ENCODE data around the gene FTCD. TPM values are rescaled to one million over a fixed set of nuclear protein-coding genes. Genes with fewer than 3 reads are reported as not detected.
"Not testable (repeated sequence)": the region's sequence is repeated elsewhere in the genome, so short reads cannot be mapped to it uniquely, and the experiment has no call there.

Gene FTCD
- polyA plus RNA-seq, 1 donor = 61.8 TPM

DNA sequence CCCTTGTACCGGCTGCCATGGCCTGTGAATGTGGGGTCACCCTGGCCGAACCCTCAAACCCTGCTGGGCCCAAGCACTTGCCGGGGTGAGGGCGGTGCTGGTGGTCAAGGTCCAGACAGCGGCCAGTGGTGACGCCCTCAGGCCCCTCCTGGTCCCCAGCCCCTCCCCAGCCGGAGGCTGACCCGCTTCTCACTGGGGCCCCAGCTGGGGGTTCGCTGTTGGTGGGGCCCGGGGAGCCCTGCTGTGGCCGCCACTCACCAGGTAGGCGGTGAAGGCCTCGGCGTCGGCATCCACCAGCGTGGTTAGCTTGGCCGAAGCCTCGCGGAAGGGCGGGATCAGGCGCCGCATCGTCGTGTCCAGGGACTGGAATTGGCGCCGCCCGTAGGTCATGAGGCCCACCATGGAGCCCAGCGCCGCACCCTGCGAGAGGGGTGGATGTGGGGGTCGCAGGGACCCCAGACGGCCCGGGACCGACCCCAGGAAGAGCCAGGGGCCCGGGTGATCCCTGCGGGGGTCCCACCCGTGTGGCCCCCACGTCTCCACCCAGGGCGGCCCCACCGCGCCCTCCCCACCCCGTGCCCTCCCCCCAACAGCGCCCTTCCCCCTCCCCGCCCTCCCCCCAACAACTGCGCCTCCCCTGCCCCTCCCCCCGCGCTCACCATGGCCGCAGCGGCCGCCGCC lies 10.1 kb downstream of the FTCD start:
- no peaks in the 10 kb centered on the region for H3K27me3 ChIP-seq (ENCODE audit: control insufficient read depth, insufficient read depth, low read length)
- DNase-seq = peak; percentile 62 to 81
- H3K36me3 ChIP-seq (ENCODE audit: control insufficient read depth, insufficient read depth, low read length) = peaks cover 3% of the 10 kb centered on the region
- H3K27ac ChIP-seq (ENCODE audit: low read length) = peak overlapping the region; percentile 90
- H3K4me3 ChIP-seq (ENCODE audit: low read length) = no peak overlapping the region
- WGBS (ENCODE audit: insufficient coverage, low lambda C conversion rate) = no CpG with 5 or more reads among the region's 51 CpGs
- H3K4me1 ChIP-seq (ENCODE audit: control insufficient read depth, insufficient read depth, low read length) = peaks cover 16% of the 10 kb centered on the region
- peaks cover 8% of the 10 kb centered on the region for H3K9me3 ChIP-seq (ENCODE audit: control insufficient read depth, low read depth, low read length)

DNA sequence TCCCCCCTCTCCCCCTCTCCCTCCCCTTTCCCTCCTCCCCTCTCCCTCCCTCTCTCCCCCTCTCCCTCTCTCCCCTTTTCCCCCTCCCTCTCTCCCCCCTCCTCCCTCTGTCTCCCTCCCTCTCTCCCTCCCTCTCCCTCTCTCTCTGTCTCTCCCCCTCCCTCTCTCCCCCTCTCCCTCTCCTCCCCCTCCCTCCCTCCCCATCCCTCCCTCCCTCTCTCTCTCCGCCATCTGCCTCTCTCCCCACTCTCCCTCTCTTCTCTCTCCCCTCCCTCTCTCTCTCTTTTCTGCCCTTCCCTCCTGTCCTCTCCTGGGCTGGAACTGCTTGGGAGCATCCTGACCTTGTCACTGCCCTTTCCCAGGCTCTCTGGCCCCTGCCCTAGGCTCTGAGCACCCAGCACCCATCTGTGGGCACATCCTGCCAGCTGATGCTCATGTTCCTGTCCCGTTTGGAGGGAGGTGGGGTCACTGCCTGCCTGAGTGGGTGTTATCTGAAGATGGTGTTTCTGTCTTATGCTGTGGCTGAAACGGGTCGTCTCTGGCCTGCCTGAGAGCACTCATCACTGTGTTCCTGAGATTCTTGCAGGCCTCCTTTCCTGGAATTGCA lies 10.8 kb downstream of the FTCD start:
- Histone ChIP-seq H3K4me3 (ENCODE audit: low read length) (no peak overlapping the region), H3K4me1 (ENCODE audit: control insufficient read depth, insufficient read depth, low read length) (peaks cover 20% of the 10 kb centered on the region), H3K36me3 (ENCODE audit: control insufficient read depth, insufficient read depth, low read length) (peaks cover 3% of the 10 kb centered on the region), H3K27me3 (ENCODE audit: control insufficient read depth, insufficient read depth, low read length) (no peaks in the 10 kb centered on the region), H3K9me3 (ENCODE audit: control insufficient read depth, low read depth, low read length) (peaks cover 8% of the 10 kb centered on the region), H3K27ac (ENCODE audit: low read length) (peak overlapping the region; percentile 90)
- no peak for DNase-seq
- no CpG with 5 or more reads among the region's 4 CpGs for WGBS (ENCODE audit: insufficient coverage, low lambda C conversion rate)

- Histone ChIP-seq H3K9me3 (ENCODE audit: control insufficient read depth, low read depth, low read length) (peaks cover 8% of the 10 kb centered on the region), H3K4me1 (ENCODE audit: control insufficient read depth, insufficient read depth, low read length) (peaks cover 20% of the 10 kb centered on the region), H3K36me3 (ENCODE audit: control insufficient read depth, insufficient read depth, low read length) (peaks cover 3% of the 10 kb centered on the region), H3K27me3 (ENCODE audit: control insufficient read depth, insufficient read depth, low read length) (no peaks in the 10 kb centered on the region), H3K4me3 (ENCODE audit: low read length) (no peak overlapping the region), H3K27ac (ENCODE audit: low read length) (no peak overlapping the region)
- WGBS (ENCODE audit: insufficient coverage, low lambda C conversion rate) = no CpG with 5 or more reads among the region's 21 CpGs
- no peak for DNase-seq
Observed at GRCh38 chr21:46142582-46143473, 12.6 kb downstream of the FTCD start.

DNA sequence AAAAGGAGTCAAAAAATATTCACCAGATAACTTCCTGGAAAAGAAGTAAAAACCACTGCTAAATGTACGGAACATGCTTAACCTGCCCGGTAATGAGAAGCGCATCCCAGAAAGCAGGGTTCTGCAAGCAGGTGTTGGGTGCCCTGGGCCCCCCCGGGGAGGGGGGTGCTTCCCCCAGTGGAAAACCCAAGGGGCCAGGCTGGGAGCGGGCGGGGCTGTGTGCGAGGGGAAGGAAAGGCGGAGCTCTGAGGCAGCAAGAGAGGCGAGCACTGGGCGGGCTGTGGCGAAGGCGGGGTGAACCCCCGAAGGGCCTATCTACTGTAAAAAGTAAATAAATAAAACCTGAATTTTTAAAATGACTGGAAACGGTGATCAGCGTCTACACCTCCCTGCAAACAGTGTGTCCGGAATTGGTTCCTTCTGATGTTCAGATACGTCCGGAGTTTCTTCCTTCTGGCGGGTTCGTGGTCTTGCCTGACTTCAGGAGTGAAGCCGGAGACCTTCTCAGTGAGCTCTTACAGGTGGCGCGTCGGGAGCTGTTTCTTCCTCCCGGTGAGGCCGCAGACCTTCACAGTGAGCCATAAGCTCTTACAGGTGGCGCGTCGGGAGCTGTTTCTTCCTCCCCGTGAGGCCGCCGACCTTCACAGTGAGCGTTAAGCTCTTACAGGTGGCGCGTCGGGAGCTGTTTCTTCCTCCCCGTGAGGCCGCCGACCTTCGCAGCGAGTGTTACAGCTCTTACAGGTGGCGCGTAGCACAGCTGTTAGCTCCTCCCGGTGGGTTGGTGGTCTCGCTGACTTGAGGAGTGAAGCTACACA lies 13.4 kb downstream of the FTCD start:
- WGBS (ENCODE audit: insufficient coverage, low lambda C conversion rate) = 100% methylated on average over 1 of the region's 45 CpGs
- H3K27ac ChIP-seq (ENCODE audit: low read length) = no peak overlapping the region
- H3K36me3 ChIP-seq (ENCODE audit: control insufficient read depth, insufficient read depth, low read length) = peaks cover 3% of the 10 kb centered on the region
- H3K4me3 ChIP-seq (ENCODE audit: low read length) = no peak overlapping the region
- DNase-seq = no peak
- no peaks in the 10 kb centered on the region for H3K27me3 ChIP-seq (ENCODE audit: control insufficient read depth, insufficient read depth, low read length)
- H3K9me3 ChIP-seq (ENCODE audit: control insufficient read depth, low read depth, low read length) = peaks cover 8% of the 10 kb centered on the region
- peaks cover 20% of the 10 kb centered on the region for H3K4me1 ChIP-seq (ENCODE audit: control insufficient read depth, insufficient read depth, low read length)

DNA sequence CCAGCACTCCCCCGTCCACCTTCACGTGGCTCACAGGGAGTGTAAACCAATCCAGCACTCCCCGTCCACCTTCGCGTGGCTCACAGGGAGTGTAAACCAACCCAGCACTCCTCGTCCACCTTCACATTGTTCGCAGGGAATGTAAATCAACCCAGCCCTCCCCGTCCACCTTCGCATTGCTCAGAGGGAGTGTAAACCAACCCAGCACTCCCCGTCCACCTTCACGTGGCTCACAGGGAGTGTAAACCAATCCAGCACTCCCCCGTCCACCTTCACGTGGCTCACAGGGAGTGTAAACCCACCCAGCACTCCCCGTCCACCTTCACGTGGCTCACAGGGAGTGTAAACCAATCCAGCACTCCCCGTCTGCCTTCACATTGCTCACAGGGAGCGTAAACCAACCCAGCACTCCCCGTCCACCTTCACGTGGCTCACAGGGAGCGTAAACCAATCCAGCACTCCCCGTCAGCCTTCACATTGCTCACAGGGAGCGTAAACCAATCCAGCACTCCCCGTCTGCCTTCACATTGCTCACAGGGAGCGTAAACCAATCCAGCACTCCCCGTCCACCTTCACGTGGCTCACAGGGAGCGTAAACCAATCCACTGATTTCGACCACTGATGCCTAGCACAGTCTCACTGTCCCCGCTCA lies 14.9 kb downstream of the FTCD start:
- H3K27me3 ChIP-seq (ENCODE audit: control insufficient read depth, insufficient read depth, low read length); H3K36me3 ChIP-seq (ENCODE audit: control insufficient read depth, insufficient read depth, low read length); H3K9me3 ChIP-seq (ENCODE audit: control insufficient read depth, low read depth, low read length); H3K4me3 ChIP-seq (ENCODE audit: low read length); H3K27ac ChIP-seq (ENCODE audit: low read length): not testable (repeated sequence)
- DNase-seq = peak in 1 of 2 donors; percentile 48
- peaks cover 20% of the 10 kb centered on the region for H3K4me1 ChIP-seq (ENCODE audit: control insufficient read depth, insufficient read depth, low read length)
- 66% methylated on average over 4 of the region's 29 CpGs for WGBS (ENCODE audit: insufficient coverage, low lambda C conversion rate)

GRCh38 chr21:46139686-46140085 lies 15.7 kb downstream of the FTCD start:
- no peak overlapping the region for H3K27ac ChIP-seq (ENCODE audit: low read length)
- peaks cover 3% of the 10 kb centered on the region for H3K9me3 ChIP-seq (ENCODE audit: control insufficient read depth, low read depth, low read length)
- no CpG with 5 or more reads among the region's 15 CpGs for WGBS (ENCODE audit: insufficient coverage, low lambda C conversion rate)
- H3K4me3 ChIP-seq (ENCODE audit: low read length) = no peak overlapping the region
- no peaks in the 10 kb centered on the region for H3K27me3 ChIP-seq (ENCODE audit: control insufficient read depth, insufficient read depth, low read length)
- DNase-seq = no peak
- peaks cover 13% of the 10 kb centered on the region for H3K4me1 ChIP-seq (ENCODE audit: control insufficient read depth, insufficient read depth, low read length)
- peaks cover 3% of the 10 kb centered on the region for H3K36me3 ChIP-seq (ENCODE audit: control insufficient read depth, insufficient read depth, low read length)

DNA sequence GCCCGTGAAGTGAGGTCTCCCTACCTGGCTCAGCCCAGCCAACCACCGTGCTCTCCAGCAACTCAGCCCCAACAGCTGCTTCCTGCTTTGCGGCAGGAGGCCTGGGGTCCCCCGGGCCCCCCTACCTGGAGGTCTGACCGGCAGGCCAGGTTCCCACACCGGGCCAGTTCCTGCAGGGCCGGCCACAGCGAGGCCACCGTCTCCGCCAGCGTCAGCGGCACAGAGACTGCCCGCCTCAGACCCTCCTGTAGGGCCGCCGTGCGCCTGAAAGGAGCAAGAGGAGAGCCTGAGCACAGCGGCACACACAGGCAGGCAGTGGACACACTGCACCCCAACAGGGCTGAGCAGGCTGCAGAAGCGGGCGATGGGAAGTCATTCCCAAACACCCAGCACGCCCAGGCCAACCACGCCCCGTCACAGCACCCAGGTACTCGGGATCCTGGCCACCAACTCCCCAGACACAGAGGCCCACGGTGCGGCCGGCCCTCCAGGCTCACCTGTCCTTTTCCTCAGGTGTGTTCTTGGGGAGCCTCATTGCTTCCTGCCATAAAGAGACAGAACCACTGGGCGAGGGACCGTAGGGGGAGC lies 16.9 kb downstream of the FTCD start:
- H3K27ac ChIP-seq (ENCODE audit: low read length) = no peak overlapping the region
- WGBS (ENCODE audit: insufficient coverage, low lambda C conversion rate) = 40% methylated on average over 1 of the region's 28 CpGs
- no peak overlapping the region for H3K4me3 ChIP-seq (ENCODE audit: low read length)
- H3K27me3 ChIP-seq (ENCODE audit: control insufficient read depth, insufficient read depth, low read length) = no peaks in the 10 kb centered on the region
- peaks cover 9% of the 10 kb centered on the region for H3K4me1 ChIP-seq (ENCODE audit: control insufficient read depth, insufficient read depth, low read length)
- peaks cover 3% of the 10 kb centered on the region for H3K36me3 ChIP-seq (ENCODE audit: control insufficient read depth, insufficient read depth, low read length)
- no peak for DNase-seq
- peaks cover 3% of the 10 kb centered on the region for H3K9me3 ChIP-seq (ENCODE audit: control insufficient read depth, low read depth, low read length)

- DNase-seq = no peak
- no peaks in the 10 kb centered on the region for H3K27me3 ChIP-seq (ENCODE audit: control insufficient read depth, insufficient read depth, low read length)
- H3K9me3 ChIP-seq (ENCODE audit: control insufficient read depth, low read depth, low read length) = peaks cover 3% of the 10 kb centered on the region
- H3K4me1 ChIP-seq (ENCODE audit: control insufficient read depth, insufficient read depth, low read length) = peaks cover 5% of the 10 kb centered on the region
- H3K36me3 ChIP-seq (ENCODE audit: control insufficient read depth, insufficient read depth, low read length) = peaks cover 3% of the 10 kb centered on the region
- H3K4me3 ChIP-seq (ENCODE audit: low read length) = no peak overlapping the region
- H3K27ac ChIP-seq (ENCODE audit: low read length) = no peak overlapping the region
- WGBS (ENCODE audit: insufficient coverage, low lambda C conversion rate) = no CpG with 5 or more reads among the region's 7 CpGs
Observed at GRCh38 chr21:46137908-46138307, 17.5 kb downstream of the FTCD start.

DNA sequence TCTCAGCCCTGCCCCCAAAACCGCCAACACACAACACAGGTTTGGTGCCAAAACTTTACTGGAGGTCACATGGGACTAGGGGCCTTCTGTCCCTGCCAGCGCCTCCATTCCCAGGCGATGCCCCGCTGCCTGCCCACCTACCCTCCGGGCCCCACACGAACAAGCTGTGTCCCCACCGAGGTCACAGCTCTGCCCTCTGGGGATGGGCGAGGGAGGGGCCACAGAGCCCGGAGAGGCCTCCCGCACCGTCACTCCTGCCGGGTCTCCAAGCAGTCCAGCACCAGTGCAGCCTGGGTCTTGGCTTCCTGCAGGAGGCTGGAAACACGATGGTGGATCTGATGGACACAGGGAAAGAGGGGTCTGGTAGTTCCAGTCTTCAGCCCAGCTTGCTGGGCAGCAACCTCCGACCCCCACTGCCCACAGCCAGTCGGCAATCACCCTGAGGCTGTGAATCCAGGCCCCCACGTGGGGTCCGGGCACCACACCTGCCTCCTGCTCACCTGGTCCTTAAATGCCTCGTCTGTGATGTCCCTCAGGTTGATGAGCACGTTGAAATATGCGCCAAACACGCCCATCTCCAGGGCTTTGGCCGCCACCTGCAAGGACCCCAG lies 18.5 kb downstream of the FTCD start:
- no peaks in the 10 kb centered on the region for H3K36me3 ChIP-seq (ENCODE audit: control insufficient read depth, insufficient read depth, low read length)
- peaks cover 6% of the 10 kb centered on the region for H3K9me3 ChIP-seq (ENCODE audit: control insufficient read depth, low read depth, low read length)
- H3K4me3 ChIP-seq (ENCODE audit: low read length) = no peak overlapping the region
- WGBS (ENCODE audit: insufficient coverage, low lambda C conversion rate) = no CpG with 5 or more reads among the region's 22 CpGs
- no peak for DNase-seq
- peaks cover 4% of the 10 kb centered on the region for H3K4me1 ChIP-seq (ENCODE audit: control insufficient read depth, insufficient read depth, low read length)
- no peak overlapping the region for H3K27ac ChIP-seq (ENCODE audit: low read length)
- no peaks in the 10 kb centered on the region for H3K27me3 ChIP-seq (ENCODE audit: control insufficient read depth, insufficient read depth, low read length)
